Heart left ventricle (tissue), 13 donors: ENCODE data around the gene EXOC4.

Experiments
- CTCF ChIP-seq, 12 donors: fragments of 200-600 bp; sonication (generic) in 4 of 12; IDR thresholded peaks; one replicate each; pipeline versions ENCODE4 v1.5.0 to v1.8.0; 2018 to 2022; ENCODE audit warnings: antibody characterized with exemption in 12 of 12, mild to moderate bottlenecking in 5 of 12
- POLR2A ChIP-seq, 2 donors: fragments of 450-650 bp; IDR thresholded peaks; one replicate each; pipeline ENCODE4 v1.6.1; 2017; ENCODE audit warnings: antibody characterized with exemption in 2 of 2, mild to moderate bottlenecking in 2 of 2, moderate library complexity in 2 of 2
- donor health status: ischemic (EF 13 %, LVEDD 7.1; RV severe dilation, severe dysfunction).
- donor health status: DM: no; HTN: yes; CAD: no.
- donor health status: DM: no; HTN: no; CAD: no.
- donor health status: ischemic (EF 25% LVEDD 6.9; RV normal size, moderate dysfunction).
- donor health status: ischemic (EF 25% LVEDD 5.7; RV mildly dilated, moderate dysfunction).
- donor health status: ischemic (EF 35%, LVEDD 5.7; RV mildly dilated, moderate dysfunction).
- donor health status: nonischemic (EF 11% LVEDD 7.7; RV severe dilation, severe dysfunction).
- donor health status: DM: yes; HTN: yes; CAD: no.
- donor health status: PGD.
- donor health status: ischemic (EF 29% LVEDD 5.4; RV normal size, mild dysfunction).
- donor health status: nonischemic (EF 23%, LVEDD 6.1; RV moderate dilation, normal function).

- TF ChIP-seq CTCF (IDR thresholded peaks at IDR 0.05) (no peak), POLR2A (IDR thresholded peaks at IDR 0.05) (no peak)
Observed at GRCh38 chr7:133776266-133776665, 523.4 kb downstream of the EXOC4 start.
